ENCODE results near the gene PTGES2. TPM values are rescaled to one million over a fixed set of nuclear protein-coding genes. Genes with fewer than 3 reads are reported as not detected.
"Not testable (repeated sequence)": the region's sequence is repeated elsewhere in the genome, so short reads cannot be mapped to it uniquely, and the experiment has no call there.

PTGES2 gene
- total RNA-seq, 1 donor from 2014 or later = 129 TPM

DNA sequence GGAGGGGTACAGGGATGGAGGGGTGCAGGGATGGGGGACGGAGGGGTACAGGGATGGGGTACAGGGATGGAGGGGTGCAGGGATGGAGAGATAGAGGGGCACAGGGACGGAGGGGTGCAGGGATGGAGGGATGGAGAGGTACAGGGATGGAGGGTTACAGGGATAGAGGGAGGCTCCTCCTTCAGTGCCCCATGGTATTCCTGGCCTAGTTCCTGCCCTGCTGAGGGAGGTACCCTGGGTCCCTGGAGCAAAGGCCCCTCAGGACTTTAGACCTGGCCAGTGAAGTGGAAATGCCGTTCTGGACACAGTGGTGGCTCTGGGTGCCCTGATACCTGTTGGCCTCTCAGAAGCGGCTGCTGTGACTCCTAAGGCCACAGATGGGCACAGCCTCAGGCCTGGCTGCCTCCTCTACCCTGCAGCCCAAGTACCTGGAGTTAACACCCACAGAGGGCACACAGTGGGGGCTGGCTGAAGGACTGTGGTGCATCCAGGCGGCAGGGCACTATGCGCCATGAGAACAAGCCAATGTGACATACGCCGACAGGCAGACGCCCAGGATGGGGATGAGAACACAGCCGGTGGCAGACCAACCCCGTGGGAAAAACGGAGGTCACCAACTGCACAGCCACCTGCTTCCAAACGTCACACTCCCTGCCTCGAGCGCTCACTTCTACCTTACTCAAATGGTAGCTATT, 8.4 kb downstream of the PTGES2 start:
- DNase-seq (ENCODE audit: low read depth, low spot score) = no peak

DNA sequence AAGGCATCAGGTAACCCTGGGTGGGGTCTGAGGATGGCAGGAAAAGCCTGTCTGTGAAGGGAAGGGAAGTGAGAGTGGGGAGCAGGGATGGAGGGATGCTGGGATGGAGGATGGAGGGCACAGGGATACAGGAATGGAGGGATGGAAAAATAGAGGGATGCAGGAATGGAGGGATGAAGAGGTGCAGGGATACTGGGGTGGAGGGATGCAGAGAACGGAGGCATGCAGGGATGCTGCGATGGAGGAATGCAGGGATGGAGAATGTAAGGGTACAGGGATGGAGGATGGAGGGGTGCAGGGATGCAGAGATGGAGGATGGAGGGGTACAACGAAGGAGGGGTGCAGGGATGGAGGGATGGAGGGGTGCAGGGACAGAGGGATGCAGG, 9.1 kb downstream of the PTGES2 start:
- no peak for DNase-seq (ENCODE audit: low read depth, low spot score)

DNA sequence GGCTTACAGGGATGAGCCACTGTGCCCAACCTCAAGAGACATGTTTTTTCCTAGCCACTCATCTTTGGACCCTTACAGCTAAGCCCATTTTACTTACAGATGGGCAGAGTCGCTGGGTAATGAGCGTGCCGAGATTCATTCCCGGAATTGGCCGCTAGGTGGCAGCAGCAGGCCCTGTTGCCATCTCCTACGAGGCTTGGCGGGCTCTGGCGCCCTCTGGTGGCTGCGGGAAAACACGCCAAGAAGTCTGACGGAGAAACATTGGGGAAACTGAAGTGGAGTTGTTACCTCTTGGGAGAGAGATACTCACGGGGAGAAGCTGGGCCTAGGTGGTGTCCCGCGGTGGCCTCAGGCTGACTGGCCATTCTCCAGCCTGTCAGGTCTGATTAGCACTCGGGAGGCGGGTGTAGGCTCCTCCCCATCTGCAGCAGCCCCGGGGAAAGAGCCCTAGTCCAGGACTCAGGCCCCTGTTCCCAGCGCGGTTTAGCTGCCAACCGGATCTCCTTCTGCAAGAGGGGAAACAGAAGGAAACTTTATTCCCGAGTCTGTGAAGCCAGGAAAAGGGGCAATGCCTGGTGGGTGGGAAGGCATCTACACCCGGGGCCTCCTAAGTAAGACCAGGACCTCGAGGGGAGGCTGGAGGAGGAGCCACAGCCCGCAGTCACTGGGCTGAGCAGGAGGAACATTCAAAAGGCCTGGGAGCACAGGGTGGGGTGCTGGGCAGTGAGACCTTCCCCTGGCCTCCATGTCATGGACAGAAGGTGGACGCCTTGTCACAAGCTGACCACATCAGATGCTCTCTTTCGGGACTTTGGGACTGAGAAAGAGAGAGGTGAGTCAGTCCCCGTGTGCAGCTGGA, 9.7 kb downstream of the PTGES2 start:
- DNase-seq (ENCODE audit: low read depth, low spot score) = peak; percentile 58

- DNase-seq (ENCODE audit: low read depth, low spot score) = no peak
Observed at GRCh38 chr9:128116104-128117083, 11.1 kb downstream of the PTGES2 start.

GRCh38 chr9:128115187-128116103, 12.1 kb downstream of the PTGES2 start:
- no peak for DNase-seq (ENCODE audit: low read depth, low spot score)

DNA sequence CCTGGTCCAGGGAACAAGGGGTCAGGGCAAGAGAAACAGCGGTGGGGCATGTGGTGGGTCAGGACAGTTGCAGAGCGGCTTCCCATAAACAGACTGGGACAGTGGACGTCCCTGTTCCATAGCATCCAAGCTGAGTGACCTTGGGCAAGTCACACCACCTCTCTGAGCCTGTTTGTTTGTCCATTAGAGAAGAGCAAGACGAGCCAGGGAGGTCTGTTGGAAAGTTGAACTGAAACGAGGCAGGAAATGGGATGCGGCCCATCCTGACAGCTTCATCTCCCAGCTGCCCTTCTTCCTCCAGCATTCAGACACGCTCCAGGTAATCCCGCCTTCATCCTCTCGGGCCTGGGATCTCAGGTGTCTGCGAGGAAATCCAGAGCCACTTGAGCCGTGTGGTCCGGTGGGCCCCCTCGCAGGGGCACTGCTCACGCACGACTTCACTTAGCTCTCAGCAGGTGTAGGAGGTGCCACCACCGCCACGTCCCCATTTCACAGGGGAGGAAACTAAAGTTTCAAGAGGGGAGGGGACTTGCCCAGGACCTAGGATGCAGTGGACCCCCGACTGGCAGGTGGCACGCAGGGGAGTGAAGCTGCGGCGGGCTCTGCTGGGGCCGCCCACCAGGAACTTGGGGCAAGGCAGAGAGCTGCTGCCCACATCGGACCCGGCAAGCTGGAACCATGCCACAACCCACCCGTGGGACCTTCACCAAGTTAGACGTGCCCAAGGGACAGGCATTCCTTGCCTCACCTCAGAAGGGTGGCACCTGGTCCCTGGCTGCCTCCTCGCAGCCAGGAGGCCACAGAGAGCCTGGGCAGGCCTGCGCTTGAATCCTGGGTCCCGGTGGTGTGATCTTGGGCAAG, 13.0 kb downstream of the PTGES2 start:
- no peak for DNase-seq (ENCODE audit: low read depth, low spot score)

DNA sequence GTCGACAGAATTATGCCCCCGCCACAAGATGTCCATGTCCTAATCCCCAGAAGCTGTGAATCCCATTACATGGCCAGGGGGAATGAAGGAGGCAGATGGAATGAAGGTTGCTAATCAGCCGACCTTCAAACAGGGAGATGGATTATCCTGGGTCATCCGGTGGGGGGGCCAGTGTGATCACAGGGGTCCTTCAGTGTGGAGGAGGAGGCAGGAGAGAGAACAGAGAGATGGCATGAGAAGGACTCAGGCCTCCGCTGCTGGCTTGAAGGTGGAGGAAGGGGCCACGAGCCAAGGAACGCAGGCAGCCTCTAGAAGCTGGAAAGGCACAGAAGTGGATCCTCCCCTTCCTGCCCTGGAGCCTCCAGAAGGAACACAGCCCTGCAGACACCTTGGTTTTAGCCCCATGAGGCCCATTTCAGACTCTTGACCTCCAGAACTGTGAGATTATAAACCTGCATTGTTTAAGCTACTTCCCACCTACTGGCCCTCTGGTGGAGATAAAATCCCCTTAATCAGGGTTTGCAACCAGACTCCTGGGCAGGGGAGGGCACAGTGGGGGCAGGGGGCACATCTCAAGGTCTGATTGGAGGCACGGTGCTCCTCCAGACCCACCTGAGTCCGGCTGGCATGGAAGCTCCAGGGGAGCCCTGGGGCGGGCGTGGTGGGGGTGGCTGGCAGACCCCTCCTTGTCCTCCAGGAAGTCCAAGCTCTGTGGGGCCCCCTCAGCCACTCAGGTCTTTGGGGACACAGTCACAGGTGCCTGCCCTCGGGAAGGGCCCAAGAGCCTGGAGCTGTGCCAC, 13.8 kb downstream of the PTGES2 start:
- no peak for DNase-seq (ENCODE audit: low read depth, low spot score)

DNA sequence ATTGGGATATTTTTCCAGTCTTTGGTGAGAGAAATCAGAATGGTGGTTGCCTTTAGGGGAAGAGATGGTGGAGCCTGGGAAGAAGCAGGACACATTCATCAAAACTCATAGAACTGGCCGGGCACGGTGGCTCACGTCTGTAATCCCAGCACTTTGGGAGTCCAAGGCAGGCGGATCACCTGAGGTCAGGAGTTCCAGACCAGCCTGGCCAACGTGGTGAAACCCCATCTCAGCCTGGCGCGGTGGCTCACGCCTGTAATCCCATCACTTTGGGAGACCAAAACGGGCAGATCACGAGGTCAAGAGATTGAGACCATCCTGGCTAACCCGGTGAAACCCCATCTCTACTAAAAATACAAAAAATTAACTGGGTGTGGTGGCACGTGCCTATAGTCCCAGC, 15.8 kb downstream of the PTGES2 start:
- DNase-seq (ENCODE audit: low read depth, low spot score) = not testable (repeated sequence)

DNA sequence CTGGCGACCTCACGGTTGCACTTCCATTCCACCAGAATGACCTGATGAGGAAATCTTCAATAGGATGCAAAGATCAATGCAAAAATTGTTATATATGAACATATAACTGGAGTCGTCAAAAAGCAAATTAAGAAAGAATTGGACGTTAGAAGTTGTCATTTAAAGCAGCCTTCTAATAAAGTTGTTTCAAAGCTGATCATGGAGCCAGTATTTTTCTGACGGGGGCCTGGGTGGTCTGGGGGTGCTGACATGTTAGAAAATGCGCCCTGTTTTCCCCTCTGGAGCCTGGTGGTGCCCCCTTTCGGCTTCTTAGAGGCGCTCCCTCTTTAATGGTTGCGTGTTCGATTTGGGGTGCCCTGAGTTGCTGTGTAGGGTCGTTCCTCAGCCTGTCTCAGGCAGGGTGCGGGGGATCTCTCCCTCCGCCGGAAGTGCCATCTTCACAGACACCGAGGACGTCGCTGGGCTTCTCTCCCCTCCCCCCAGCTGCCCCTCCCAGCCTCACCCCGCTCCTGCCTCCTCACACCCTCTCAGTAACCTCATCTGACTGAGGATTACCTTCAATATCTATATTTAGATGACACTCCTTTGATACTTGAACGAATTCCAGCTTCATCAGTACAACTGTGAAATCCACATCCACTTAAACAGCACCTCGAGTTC, 18.3 kb downstream of the PTGES2 start:
- no peak for DNase-seq (ENCODE audit: low read depth, low spot score)

DNA sequence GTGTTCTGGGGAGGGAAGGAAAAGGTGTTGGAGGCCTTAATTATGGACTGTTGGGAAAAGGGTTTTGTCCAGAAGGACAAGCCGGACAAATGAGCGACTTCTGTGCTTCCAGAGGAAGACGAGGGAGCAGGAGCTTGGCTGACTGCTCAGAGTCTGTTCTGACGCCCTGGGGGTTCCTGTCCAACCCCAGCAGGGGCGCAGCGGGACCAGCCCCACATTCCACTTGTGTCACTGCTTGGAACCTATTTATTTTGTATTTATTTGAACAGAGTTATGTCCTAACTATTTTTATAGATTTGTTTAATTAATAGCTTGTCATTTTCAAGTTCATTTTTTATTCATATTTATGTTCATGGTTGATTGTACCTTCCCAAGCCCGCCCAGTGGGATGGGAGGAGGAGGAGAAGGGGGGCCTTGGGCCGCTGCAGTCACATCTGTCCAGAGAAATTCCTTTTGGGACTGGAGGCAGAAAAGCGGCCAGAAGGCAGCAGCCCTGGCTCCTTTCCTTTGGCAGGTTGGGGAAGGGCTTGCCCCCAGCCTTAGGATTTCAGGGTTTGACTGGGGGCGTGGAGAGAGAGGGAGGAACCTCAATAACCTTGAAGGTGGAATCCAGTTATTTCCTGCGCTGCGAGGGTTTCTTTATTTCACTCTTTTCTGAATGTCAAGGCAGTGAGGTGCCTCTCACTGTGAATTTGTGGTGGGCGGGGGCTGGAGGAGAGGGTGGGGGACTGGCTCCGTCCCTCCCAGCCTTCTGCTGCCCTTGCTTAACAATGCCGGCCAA, 19.1 kb downstream of the PTGES2 start:
- no peak for DNase-seq (ENCODE audit: low read depth, low spot score)

DNA sequence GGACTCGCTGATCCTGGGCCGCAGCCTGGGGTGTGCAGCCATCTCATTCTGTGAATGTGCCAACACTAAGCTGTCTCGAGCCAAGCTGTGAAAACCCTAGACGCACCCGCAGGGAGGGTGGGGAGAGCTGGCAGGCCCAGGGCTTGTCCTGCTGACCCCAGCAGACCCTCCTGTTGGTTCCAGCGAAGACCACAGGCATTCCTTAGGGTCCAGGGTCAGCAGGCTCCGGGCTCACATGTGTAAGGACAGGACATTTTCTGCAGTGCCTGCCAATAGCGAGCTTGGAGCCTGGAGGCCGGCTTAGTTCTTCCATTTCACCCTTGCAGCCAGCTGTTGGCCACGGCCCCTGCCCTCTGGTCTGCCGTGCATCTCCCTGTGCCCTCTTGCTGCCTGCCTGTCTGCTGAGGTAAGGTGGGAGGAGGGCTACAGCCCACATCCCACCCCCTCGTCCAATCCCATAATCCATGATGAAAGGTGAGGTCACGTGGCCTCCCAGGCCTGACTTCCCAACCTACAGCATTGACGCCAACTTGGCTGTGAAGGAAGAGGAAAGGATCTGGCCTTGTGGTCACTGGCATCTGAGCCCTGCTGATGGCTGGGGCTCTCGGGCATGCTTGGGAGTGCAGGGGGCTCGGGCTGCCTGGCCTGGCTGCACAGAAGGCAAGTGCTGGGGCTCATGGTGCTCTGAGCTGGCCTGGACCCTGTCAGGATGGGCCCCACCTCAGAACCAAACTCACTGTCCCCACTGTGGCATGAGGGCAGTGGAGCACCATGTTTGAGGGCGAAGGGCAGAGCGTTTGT, 19.9 kb downstream of the PTGES2 start:
- no peak for DNase-seq (ENCODE audit: low read depth, low spot score)

DNA sequence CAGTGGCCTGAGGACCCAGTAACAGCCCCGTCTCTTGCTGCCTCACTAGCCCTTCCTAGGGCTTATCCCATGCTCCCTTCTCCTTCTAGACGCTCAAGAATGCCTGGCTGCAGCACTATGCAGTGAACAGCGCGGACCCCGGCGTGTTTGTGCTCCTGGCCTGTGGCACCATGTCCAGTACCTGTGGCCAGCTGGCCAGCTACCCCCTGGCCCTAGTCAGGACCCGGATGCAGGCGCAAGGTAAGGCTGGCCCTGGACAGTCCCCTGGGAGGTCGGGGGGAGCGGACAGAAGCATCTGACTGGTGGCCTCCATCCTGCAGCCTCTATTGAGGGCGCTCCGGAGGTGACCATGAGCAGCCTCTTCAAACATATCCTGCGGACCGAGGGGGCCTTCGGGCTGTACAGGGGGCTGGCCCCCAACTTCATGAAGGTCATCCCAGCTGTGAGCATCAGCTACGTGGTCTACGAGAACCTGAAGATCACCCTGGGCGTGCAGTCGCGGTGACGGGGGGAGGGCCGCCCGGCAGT, 20.5 kb downstream of the PTGES2 start:
- DNase-seq (ENCODE audit: low read depth, low spot score) = no peak

GRCh38 chr9:128106181-128106939, 21.2 kb downstream of the PTGES2 start:
- no peak for DNase-seq (ENCODE audit: low read depth, low spot score)

DNA sequence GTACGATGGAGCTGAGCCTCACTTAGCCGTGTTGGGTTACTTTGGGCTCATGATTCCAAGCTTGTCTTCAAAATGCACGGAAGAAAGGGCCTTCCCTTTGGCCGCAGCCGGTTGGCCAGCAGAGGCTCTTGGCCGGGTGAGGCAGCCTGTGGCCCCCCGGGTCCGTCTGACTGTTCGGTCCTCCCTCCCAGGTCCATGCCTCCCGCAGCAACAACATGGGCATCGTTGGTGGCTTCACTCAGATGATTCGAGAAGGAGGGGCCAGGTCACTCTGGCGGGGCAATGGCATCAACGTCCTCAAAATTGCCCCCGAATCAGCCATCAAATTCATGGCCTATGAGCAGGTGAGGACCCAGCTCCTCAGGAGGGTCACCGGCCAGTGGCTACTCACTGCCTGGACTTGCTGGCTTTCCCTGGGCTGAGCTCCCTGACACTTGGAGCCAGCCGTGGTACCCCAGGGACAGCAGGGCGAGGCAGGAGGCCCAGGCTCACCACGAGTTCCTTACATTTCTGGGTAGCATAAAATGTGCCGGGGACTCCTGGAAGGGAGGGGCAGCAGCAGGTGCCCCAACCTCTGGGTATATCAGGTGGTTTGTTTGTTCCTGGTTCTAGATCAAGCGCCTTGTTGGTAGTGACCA, 21.9 kb downstream of the PTGES2 start:
- no peak for DNase-seq (ENCODE audit: low read depth, low spot score)

DNA sequence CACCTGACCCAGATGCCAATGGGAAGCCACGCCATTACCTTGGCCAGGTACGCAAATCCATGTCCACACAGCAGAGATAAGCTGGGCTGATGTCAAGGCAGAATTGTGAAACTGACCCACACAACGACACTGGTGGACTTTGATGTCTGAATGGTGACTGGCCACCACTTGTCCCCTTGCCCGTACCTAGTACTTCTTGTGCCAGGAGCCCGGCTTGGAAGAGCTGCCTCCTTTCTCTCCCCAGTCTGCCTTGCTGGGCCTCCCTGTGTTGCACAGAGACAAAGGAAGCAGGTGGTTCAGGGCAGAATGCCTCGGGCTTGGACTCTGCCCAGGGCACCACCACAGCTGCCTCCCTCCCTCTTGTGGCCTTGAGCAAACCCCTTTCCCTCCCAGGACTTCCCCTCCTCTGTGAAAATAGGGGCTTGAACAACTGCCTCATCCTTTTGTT, 23.3 kb downstream of the PTGES2 start:
- no peak for DNase-seq (ENCODE audit: low read depth, low spot score)

Data from pulmonary artery endothelial cell (primary cell).